ENCODE measurements around the gene GAS7.
A peak's percentile ranks its signal among the peaks of the same experiment; 100 is the strongest.

Gene GAS7

GRCh38 chr17:9937241-9937761, 261.1 kb downstream of the GAS7 start:
- Histone ChIP-seq H3K4me1 (ENCODE audit: control insufficient read depth, insufficient read depth, low read length) (peaks cover 32% of the 10 kb centered on the region), H3K36me3 (ENCODE audit: control insufficient read depth, insufficient read depth, low read length, severe bottlenecking) (peaks cover 10% of the 10 kb centered on the region), H3K9ac (ENCODE audit: low read length) (peak overlapping the region; percentile 15), H3K9me3 (ENCODE audit: control insufficient read depth, low read length) (peaks cover 12% of the 10 kb centered on the region), H3K27me3 (replicated peaks; ENCODE audit: control insufficient read depth, insufficient read depth, low read length) (no peaks in the 10 kb centered on the region), H3K4me3 (ENCODE audit: low read length) (peak overlapping the region; percentile 43)
- peak; percentile 70 for DNase-seq (ENCODE audit: low read depth)

- Histone ChIP-seq H3K9me3 (ENCODE audit: control insufficient read depth, low read length) (peaks cover 12% of the 10 kb centered on the region), H3K4me3 (ENCODE audit: low read length) (no peak overlapping the region), H3K27me3 (replicated peaks; ENCODE audit: control insufficient read depth, insufficient read depth, low read length) (no peaks in the 10 kb centered on the region), H3K4me1 (ENCODE audit: control insufficient read depth, insufficient read depth, low read length) (peaks cover 38% of the 10 kb centered on the region), H3K9ac (ENCODE audit: low read length) (no peak overlapping the region), H3K36me3 (ENCODE audit: control insufficient read depth, insufficient read depth, low read length, severe bottlenecking) (peaks cover 7% of the 10 kb centered on the region)
- no peak for DNase-seq (ENCODE audit: low read depth)
Measured at GRCh38 chr17:9936095-9936494, 262.3 kb downstream of the GAS7 start.

- peak; percentile 9 for DNase-seq (ENCODE audit: low read depth)
- peaks cover 12% of the 10 kb centered on the region for H3K9me3 ChIP-seq (ENCODE audit: control insufficient read depth, low read length)
- H3K4me1 ChIP-seq (ENCODE audit: control insufficient read depth, insufficient read depth, low read length) = peaks cover 45% of the 10 kb centered on the region
- H3K36me3 ChIP-seq (ENCODE audit: control insufficient read depth, insufficient read depth, low read length, severe bottlenecking) = peaks cover 3% of the 10 kb centered on the region
- no peak overlapping the region for H3K4me3 ChIP-seq (ENCODE audit: low read length)
- no peak overlapping the region for H3K9ac ChIP-seq (ENCODE audit: low read length)
- no peaks in the 10 kb centered on the region for H3K27me3 ChIP-seq (replicated peaks; ENCODE audit: control insufficient read depth, insufficient read depth, low read length)
Measured at GRCh38 chr17:9935408-9935807, 263.0 kb downstream of the GAS7 start.

GRCh38 chr17:9934331-9934730, 264.1 kb downstream of the GAS7 start:
- DNase-seq (ENCODE audit: low read depth) = no peak
- peaks cover 52% of the 10 kb centered on the region for H3K4me1 ChIP-seq (ENCODE audit: control insufficient read depth, insufficient read depth, low read length)
- H3K36me3 ChIP-seq (ENCODE audit: control insufficient read depth, insufficient read depth, low read length, severe bottlenecking) = peaks cover 3% of the 10 kb centered on the region

GRCh38 chr17:9932491-9932890, 265.9 kb downstream of the GAS7 start:
- H3K9ac ChIP-seq (ENCODE audit: low read length) = no peak overlapping the region
- no peak overlapping the region for H3K4me3 ChIP-seq (ENCODE audit: low read length)
- H3K9me3 ChIP-seq (ENCODE audit: control insufficient read depth, low read length) = no peaks in the 10 kb centered on the region
- H3K27me3 ChIP-seq (replicated peaks; ENCODE audit: control insufficient read depth, insufficient read depth, low read length) = no peaks in the 10 kb centered on the region
- no peaks in the 10 kb centered on the region for H3K36me3 ChIP-seq (ENCODE audit: control insufficient read depth, insufficient read depth, low read length, severe bottlenecking)
- peaks cover 55% of the 10 kb centered on the region for H3K4me1 ChIP-seq (ENCODE audit: control insufficient read depth, insufficient read depth, low read length)
- DNase-seq (ENCODE audit: low read depth) = no peak

More at GRCh38 chr17:9934331-9934730, 264.1 kb downstream of the GAS7 start:
- Histone ChIP-seq H3K9ac (ENCODE audit: low read length) (no peak overlapping the region), H3K27me3 (replicated peaks; ENCODE audit: control insufficient read depth, insufficient read depth, low read length) (no peaks in the 10 kb centered on the region), H3K4me3 (ENCODE audit: low read length) (no peak overlapping the region), H3K9me3 (ENCODE audit: control insufficient read depth, low read length) (peaks cover 12% of the 10 kb centered on the region)

GRCh38 chr17:9931144-9931741, 267.2 kb downstream of the GAS7 start:
- DNase-seq (ENCODE audit: low read depth) = no peak
- Histone ChIP-seq H3K4me3 (ENCODE audit: low read length) (no peak overlapping the region), H3K4me1 (ENCODE audit: control insufficient read depth, insufficient read depth, low read length) (peaks cover 42% of the 10 kb centered on the region), H3K27me3 (replicated peaks; ENCODE audit: control insufficient read depth, insufficient read depth, low read length) (no peaks in the 10 kb centered on the region), H3K36me3 (ENCODE audit: control insufficient read depth, insufficient read depth, low read length, severe bottlenecking) (no peaks in the 10 kb centered on the region), H3K9ac (ENCODE audit: low read length) (no peak overlapping the region), H3K9me3 (ENCODE audit: control insufficient read depth, low read length) (no peaks in the 10 kb centered on the region)

GRCh38 chr17:9929871-9930270, 268.5 kb downstream of the GAS7 start:
- Histone ChIP-seq H3K9me3 (ENCODE audit: control insufficient read depth, low read length) (no peaks in the 10 kb centered on the region), H3K4me3 (ENCODE audit: low read length) (no peak overlapping the region), H3K4me1 (ENCODE audit: control insufficient read depth, insufficient read depth, low read length) (peaks cover 31% of the 10 kb centered on the region), H3K27me3 (replicated peaks; ENCODE audit: control insufficient read depth, insufficient read depth, low read length) (no peaks in the 10 kb centered on the region), H3K9ac (ENCODE audit: low read length) (no peak overlapping the region), H3K36me3 (ENCODE audit: control insufficient read depth, insufficient read depth, low read length, severe bottlenecking) (no peaks in the 10 kb centered on the region)
- DNase-seq (ENCODE audit: low read depth) = no peak

- Histone ChIP-seq H3K27me3 (replicated peaks; ENCODE audit: control insufficient read depth, insufficient read depth, low read length) (no peaks in the 10 kb centered on the region), H3K9me3 (ENCODE audit: control insufficient read depth, low read length) (no peaks in the 10 kb centered on the region), H3K4me3 (ENCODE audit: low read length) (no peak overlapping the region), H3K36me3 (ENCODE audit: control insufficient read depth, insufficient read depth, low read length, severe bottlenecking) (no peaks in the 10 kb centered on the region), H3K9ac (ENCODE audit: low read length) (peak overlapping the region; percentile 54), H3K4me1 (ENCODE audit: control insufficient read depth, insufficient read depth, low read length) (peaks cover 31% of the 10 kb centered on the region)
- peak; percentile 87 for DNase-seq (ENCODE audit: low read depth)
Measured at GRCh38 chr17:9928601-9929333, 269.6 kb downstream of the GAS7 start.

- no peaks in the 10 kb centered on the region for H3K9me3 ChIP-seq (ENCODE audit: control insufficient read depth, low read length)
- no peak for DNase-seq (ENCODE audit: low read depth)
- no peak overlapping the region for H3K4me3 ChIP-seq (ENCODE audit: low read length)
- no peaks in the 10 kb centered on the region for H3K27me3 ChIP-seq (replicated peaks; ENCODE audit: control insufficient read depth, insufficient read depth, low read length)
- peaks cover 26% of the 10 kb centered on the region for H3K4me1 ChIP-seq (ENCODE audit: control insufficient read depth, insufficient read depth, low read length)
- H3K9ac ChIP-seq (ENCODE audit: low read length) = no peak overlapping the region
- no peaks in the 10 kb centered on the region for H3K36me3 ChIP-seq (ENCODE audit: control insufficient read depth, insufficient read depth, low read length, severe bottlenecking)
Measured at GRCh38 chr17:9926150-9926804, 272.1 kb downstream of the GAS7 start.

- H3K4me3 ChIP-seq (ENCODE audit: low read length) = no peak overlapping the region
- no peaks in the 10 kb centered on the region for H3K9me3 ChIP-seq (ENCODE audit: control insufficient read depth, low read length)
- H3K27me3 ChIP-seq (replicated peaks; ENCODE audit: control insufficient read depth, insufficient read depth, low read length) = no peaks in the 10 kb centered on the region
- DNase-seq (ENCODE audit: low read depth) = no peak
- H3K9ac ChIP-seq (ENCODE audit: low read length) = no peak overlapping the region
- H3K36me3 ChIP-seq (ENCODE audit: control insufficient read depth, insufficient read depth, low read length, severe bottlenecking) = no peaks in the 10 kb centered on the region
- H3K4me1 ChIP-seq (ENCODE audit: control insufficient read depth, insufficient read depth, low read length) = peaks cover 18% of the 10 kb centered on the region
Measured at GRCh38 chr17:9925457-9925856, 272.9 kb downstream of the GAS7 start.

- no peak overlapping the region for H3K4me3 ChIP-seq (ENCODE audit: low read length)
- H3K4me1 ChIP-seq (ENCODE audit: control insufficient read depth, insufficient read depth, low read length) = peaks cover 11% of the 10 kb centered on the region
- no peaks in the 10 kb centered on the region for H3K36me3 ChIP-seq (ENCODE audit: control insufficient read depth, insufficient read depth, low read length, severe bottlenecking)
- no peaks in the 10 kb centered on the region for H3K9me3 ChIP-seq (ENCODE audit: control insufficient read depth, low read length)
- peak overlapping the region; percentile 38 for H3K9ac ChIP-seq (ENCODE audit: low read length)
- DNase-seq (ENCODE audit: low read depth) = peak; percentile 89
- H3K27me3 ChIP-seq (replicated peaks; ENCODE audit: control insufficient read depth, insufficient read depth, low read length) = no peaks in the 10 kb centered on the region
Measured at GRCh38 chr17:9924735-9925191, 273.6 kb downstream of the GAS7 start.

Data from adipocyte (in vitro differentiated cells).